GM23338 (cell line): ENCODE results near the gene ADGRE3. TPM values are rescaled to one million over a fixed set of nuclear protein-coding genes. Genes with fewer than 3 reads are reported as not detected.

ENCODE experiments used
- ATAC-seq: fragments of 200-7000 bp; cut with Tn5 transposase; 3 replicates; pipeline ENCODE4 v1.9.1; 2020
- DNase-seq: peaks from one replicate; pipeline ENCODE4 v3.0.0-alpha.2; 2015; ENCODE audit warnings: low spot score
- H2AFZ ChIP-seq: fragments of 200-600 bp; sonication (generic); 2 replicates; pipeline ENCODE4 v1.8.0; 2016; ENCODE audit warnings: antibody characterized with exemption, mild to moderate bottlenecking, moderate library complexity
- H3F3A ChIP-seq: fragments of 200-600 bp; sonication (generic); replicated peaks from 2 replicates; pipeline ENCODE4 v1.8.0; 2017; ENCODE audit warnings: antibody characterized with exemption, mixed run types, low read depth
- H3K27ac ChIP-seq: fragments of 200-600 bp; sonication (generic); 2 replicates; pipeline ENCODE4 v1.6.1; 2016; ENCODE audit warnings: low read depth
- H3K27me3 ChIP-seq: fragments of 200-600 bp; sonication (generic); 2 replicates; pipeline ENCODE4 v1.8.0; 2016; ENCODE audit warnings: mild to moderate bottlenecking, mixed run types, moderate library complexity; ENCODE audit not compliant: insufficient read depth
- H3K36me3 ChIP-seq: fragments of 200-600 bp; sonication (generic); 2 replicates; pipeline ENCODE4 v1.8.0; 2016; ENCODE audit warnings: mild to moderate bottlenecking; ENCODE audit not compliant: insufficient read depth
- H3K4me1 ChIP-seq: fragments of 200-600 bp; sonication (generic); 2 replicates; pipeline ENCODE4 v1.8.0; 2016; ENCODE audit warnings: mild to moderate bottlenecking, moderate library complexity; ENCODE audit not compliant: insufficient read depth
- H3K4me2 ChIP-seq: fragments of 200-600 bp; sonication (generic); 2 replicates; pipeline ENCODE4 v1.7.1; 2017; ENCODE audit warnings: mixed run types
- H3K4me3 ChIP-seq: fragments of 200-600 bp; sonication (generic); 2 replicates; pipeline ENCODE4 v1.6.1; 2016; ENCODE audit warnings: mixed run types
- H3K79me2 ChIP-seq: fragments of 200-600 bp; sonication (generic); replicated peaks from 2 replicates; pipeline ENCODE4 v1.8.0; 2017; ENCODE audit warnings: mild to moderate bottlenecking; ENCODE audit not compliant: insufficient read depth
- H3K9me2 ChIP-seq: fragments of 200-600 bp; sonication (generic); 2 replicates; pipeline ENCODE4 v1.8.0; 2017; ENCODE audit not compliant: insufficient read depth
- H4K20me1 ChIP-seq: fragments of 200-600 bp; sonication (generic); replicated peaks from 2 replicates; pipeline ENCODE4 v1.8.0; 2017; ENCODE audit warnings: mild to moderate bottlenecking; ENCODE audit not compliant: insufficient read depth
- H3K27ac Mint-ChIP-seq: 2 replicates; pipeline ENCODE4 v1.8.0; 2020; ENCODE audit warnings: inconsistent platforms, mild to moderate bottlenecking, moderate library complexity, mixed read lengths
- H3K27me3 Mint-ChIP-seq: 3 replicates; pipeline ENCODE4 v1.8.0; 2022; ENCODE audit warnings: low read depth, mild to moderate bottlenecking, moderate library complexity, mixed read lengths, inconsistent platforms; ENCODE audit not compliant: insufficient read depth, poor library complexity
- H3K36me3 Mint-ChIP-seq: 3 replicates; pipeline ENCODE4 v1.8.0; 2021; ENCODE audit warnings: low read depth, mild to moderate bottlenecking, inconsistent platforms, moderate library complexity, mixed read lengths
- H3K4me1 Mint-ChIP-seq: 3 replicates; pipeline ENCODE4 v1.8.0; 2020; ENCODE audit warnings: mild to moderate bottlenecking, inconsistent platforms, mixed read lengths
- H3K4me3 Mint-ChIP-seq: 3 replicates; pipeline ENCODE4 v1.8.0; 2021; ENCODE audit warnings: moderate library complexity, mild to moderate bottlenecking, inconsistent platforms, mixed read lengths
- H3K9me3 Mint-ChIP-seq: 3 replicates; pipeline ENCODE4 v1.8.0; 2020; ENCODE audit warnings: moderate library complexity, mild to moderate bottlenecking, inconsistent platforms, mixed read lengths
- CREB1 ChIP-seq: fragments of 250-450 bp; sonication (Bioruptor Pico); IDR thresholded peaks from 2 replicates; pipeline ENCODE4 v1.5.0; 2020; ENCODE audit warnings: low read depth, mild to moderate bottlenecking, moderate library complexity
- EZH2 ChIP-seq: fragments of 200-600 bp; sonication (generic); IDR thresholded peaks from one replicate; pipeline ENCODE4 v1.8.0; 2017; ENCODE audit warnings: antibody characterized with exemption, mild to moderate bottlenecking, low read depth; ENCODE audit not compliant: unreplicated experiment
- EZH2phosphoT487 ChIP-seq: fragments of 200-600 bp; sonication (generic); IDR thresholded peaks from one replicate; pipeline ENCODE4 v1.8.1; 2018; ENCODE audit warnings: antibody characterized with exemption; ENCODE audit not compliant: unreplicated experiment
- NANOG ChIP-seq: IDR thresholded peaks from 2 replicates; pipeline ENCODE4 v1.6.1; 2016; ENCODE audit warnings: antibody characterized with exemption, borderline replicate concordance
- POLR2AphosphoS5 ChIP-seq: IDR thresholded peaks from 2 replicates; pipeline ENCODE4 v1.6.1; 2016; ENCODE audit warnings: antibody characterized with exemption, low read depth
- REST ChIP-seq: IDR thresholded peaks from one replicate; pipeline ENCODE4 v1.6.1; 2018; ENCODE audit warnings: antibody characterized with exemption; ENCODE audit not compliant: unreplicated experiment
- STAT1 ChIP-seq: IDR thresholded peaks from one replicate; pipeline ENCODE4 v1.6.1; 2016; ENCODE audit warnings: antibody characterized with exemption; ENCODE audit not compliant: unreplicated experiment
- polyA plus RNA-seq: library from polyadenylated mRNA; unstranded; fragments of >200 nt; fragmentation: Nextera tagmentation; extraction: Ambion mirVana; gene quantifications from 2 replicates; pipeline ENCODE4 v1.2.1, GENCODE V29; 2016
- total RNA-seq: library from RNA; depleted of rRNA; stranded (reverse); fragments of >200 nt; shearing (Covaris generic); gene quantifications from 2 replicates; pipeline ENCODE4 v1.2.3, GENCODE V29; 2014
- TF ChIP-seq, protein P1 (sequence below), 2 experiments: fragments of 200-600 bp in 1 of 2; sonication (generic) in 1 of 2; conservative IDR thresholded peaks; 2 replicates each; pipeline versions ENCODE4 v1.5.1 to v1.6.1; 2016 to 2017; ENCODE audit warnings: antibody characterized with exemption in 2 of 2, low read depth in 2 of 2, mild to moderate bottlenecking in 2 of 2, moderate library complexity in 1 of 2
- TF ChIP-seq, protein P2 (sequence below): IDR thresholded peaks from 2 replicates; pipeline ENCODE4 v1.6.1; 2016; ENCODE audit warnings: antibody characterized with exemption

ADGRE3 gene
- total and polyA plus RNA-seq, 2 experiments from 2014 or later = not detected

DNA sequence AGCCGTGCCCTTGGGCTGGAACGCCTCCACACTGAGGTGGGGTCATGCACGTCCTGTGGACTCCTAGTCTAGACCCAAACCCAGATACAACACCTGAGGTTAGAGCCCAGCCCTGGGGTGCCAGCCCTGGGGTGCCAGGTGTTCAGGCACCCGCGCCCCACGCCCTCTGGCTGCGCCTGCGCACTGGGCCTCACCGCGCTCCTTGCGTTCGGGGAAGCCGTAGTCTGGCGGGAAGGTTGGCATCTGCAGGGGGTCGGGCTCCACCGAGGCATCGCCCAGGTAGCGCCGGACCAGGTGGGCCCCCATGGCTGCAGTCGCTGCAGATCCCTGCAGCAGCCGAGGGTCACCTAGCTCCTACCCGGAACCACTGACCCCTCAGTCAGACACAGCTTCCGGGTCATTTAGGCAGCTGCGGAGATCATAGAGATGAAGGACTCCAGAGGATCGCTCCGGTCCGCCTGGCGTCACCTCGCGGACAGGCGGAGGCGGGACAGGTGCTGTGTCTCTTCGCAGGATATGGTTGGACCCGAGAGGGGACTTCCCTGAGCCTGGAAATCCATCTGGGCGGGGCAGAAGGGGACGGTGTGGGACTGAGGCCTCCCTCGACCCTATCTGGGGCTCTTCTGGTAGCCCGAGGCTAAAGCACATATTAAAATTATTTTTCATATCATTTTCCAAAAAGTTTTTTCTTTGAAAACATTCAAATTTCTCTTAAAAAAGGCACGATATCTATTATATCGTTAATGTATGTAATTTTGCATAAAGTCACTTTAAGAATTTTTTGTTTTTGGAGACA, 102.8 kb downstream of the ADGRE3 start, which contains the start of gene NDUFB7:
TSS of gene NDUFB7 (minus strand) at position 372 of the 796 bp plus-strand sequence. CDS start at position 306, 66 bp downstream.
- H3K4me1 ChIP-seq = no peaks in the 10 kb centered on the region; the same call in 1 of the 2 replicates
- no peaks in the 10 kb centered on the region for H3K36me3 ChIP-seq
- peak within 1 kb of the TSS; percentile 99 for H3K4me3 ChIP-seq
- ATAC-seq (peak; percentile 95), DNase-seq (peak; percentile 98)
- peak within 1 kb of the TSS; percentile 70; the same call in 1 of the 2 replicates for H2AFZ ChIP-seq
- Mint-ChIP-seq H3K4me1 (peaks cover 15% of the 10 kb centered on the region; the same call in 2 of the 3 replicates), H3K27ac (peak within 1 kb of the TSS; percentile 95), H3K36me3 (peaks cover 9% of the 10 kb centered on the region), H3K27me3 (peaks cover 7% of the 10 kb centered on the region), H3K9me3 (no peaks in the 10 kb centered on the region; the same call in 1 of the 3 replicates), H3K4me3 (peak within 1 kb of the TSS; percentile 99)
- H3K79me2 ChIP-seq = peaks cover 22% of the 10 kb centered on the region
- peak within 1 kb of the TSS; percentile 93 for H3K4me2 ChIP-seq
- H3K27me3 ChIP-seq = no peaks in the 10 kb centered on the region
- peak within 1 kb of the TSS; percentile 94 for H3K27ac ChIP-seq
- 0 out of 2 replicates have a peak, but pooled peaks cover 10% of the 10 kb centered on the region for H3F3A ChIP-seq
- H3K9me2 ChIP-seq = no peaks in the 10 kb centered on the region
- no peak for TF ChIP-seq STAT1
- TF ChIP-seq, protein P1, sequence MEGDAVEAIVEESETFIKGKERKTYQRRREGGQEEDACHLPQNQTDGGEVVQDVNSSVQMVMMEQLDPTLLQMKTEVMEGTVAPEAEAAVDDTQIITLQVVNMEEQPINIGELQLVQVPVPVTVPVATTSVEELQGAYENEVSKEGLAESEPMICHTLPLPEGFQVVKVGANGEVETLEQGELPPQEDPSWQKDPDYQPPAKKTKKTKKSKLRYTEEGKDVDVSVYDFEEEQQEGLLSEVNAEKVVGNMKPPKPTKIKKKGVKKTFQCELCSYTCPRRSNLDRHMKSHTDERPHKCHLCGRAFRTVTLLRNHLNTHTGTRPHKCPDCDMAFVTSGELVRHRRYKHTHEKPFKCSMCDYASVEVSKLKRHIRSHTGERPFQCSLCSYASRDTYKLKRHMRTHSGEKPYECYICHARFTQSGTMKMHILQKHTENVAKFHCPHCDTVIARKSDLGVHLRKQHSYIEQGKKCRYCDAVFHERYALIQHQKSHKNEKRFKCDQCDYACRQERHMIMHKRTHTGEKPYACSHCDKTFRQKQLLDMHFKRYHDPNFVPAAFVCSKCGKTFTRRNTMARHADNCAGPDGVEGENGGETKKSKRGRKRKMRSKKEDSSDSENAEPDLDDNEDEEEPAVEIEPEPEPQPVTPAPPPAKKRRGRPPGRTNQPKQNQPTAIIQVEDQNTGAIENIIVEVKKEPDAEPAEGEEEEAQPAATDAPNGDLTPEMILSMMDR (conservative IDR thresholded peaks at IDR 0.05; ENCODE audit: low read depth in 2 of 2) = peak; percentile 74 to 84
- peak; percentile 80 for TF ChIP-seq POLR2AphosphoS5
- no peak for TF ChIP-seq EZH2phosphoT487
- peak; percentile 64 for TF ChIP-seq CREB1
- TF ChIP-seq, protein P2, sequence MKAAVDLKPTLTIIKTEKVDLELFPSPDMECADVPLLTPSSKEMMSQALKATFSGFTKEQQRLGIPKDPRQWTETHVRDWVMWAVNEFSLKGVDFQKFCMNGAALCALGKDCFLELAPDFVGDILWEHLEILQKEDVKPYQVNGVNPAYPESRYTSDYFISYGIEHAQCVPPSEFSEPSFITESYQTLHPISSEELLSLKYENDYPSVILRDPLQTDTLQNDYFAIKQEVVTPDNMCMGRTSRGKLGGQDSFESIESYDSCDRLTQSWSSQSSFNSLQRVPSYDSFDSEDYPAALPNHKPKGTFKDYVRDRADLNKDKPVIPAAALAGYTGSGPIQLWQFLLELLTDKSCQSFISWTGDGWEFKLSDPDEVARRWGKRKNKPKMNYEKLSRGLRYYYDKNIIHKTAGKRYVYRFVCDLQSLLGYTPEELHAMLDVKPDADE = peak; percentile 94
- H4K20me1 ChIP-seq = peaks cover 3% of the 10 kb centered on the region; the same call in 1 of the 2 replicates

DNA sequence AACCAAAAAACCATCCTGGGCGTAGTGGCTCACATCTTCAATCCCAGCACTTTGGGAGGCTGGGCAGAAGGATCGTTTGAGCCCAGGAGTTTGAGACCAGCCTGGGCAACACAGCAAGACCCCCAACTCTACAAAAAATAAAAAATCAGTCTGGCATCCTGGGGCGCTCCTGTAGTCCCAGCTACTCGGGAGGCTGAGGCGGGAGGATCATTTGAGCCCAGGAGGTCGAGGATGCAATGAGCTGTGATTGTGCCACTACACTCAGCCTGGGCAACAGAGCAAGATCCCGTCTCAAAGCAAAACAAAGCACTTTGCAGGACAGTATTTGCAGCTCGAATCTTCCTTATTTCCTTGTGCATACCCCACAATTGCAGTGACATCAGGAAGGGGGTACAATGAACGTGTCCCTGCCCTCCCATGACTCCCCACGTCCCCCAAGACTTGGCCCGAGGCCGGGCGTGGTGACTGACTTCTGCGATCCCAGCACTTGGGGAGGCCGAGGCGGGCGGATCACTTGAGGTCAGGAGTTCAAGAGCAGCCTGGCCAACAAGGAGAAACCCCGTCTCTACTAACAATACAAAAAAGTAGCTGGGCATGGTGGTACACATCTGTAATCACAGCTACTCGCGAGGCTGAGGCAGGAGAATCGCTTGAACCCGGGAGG, 103.6 kb downstream of the ADGRE3 start:
- Histone ChIP-seq H3K36me3 (no peaks in the 10 kb centered on the region), H3K27ac (peak overlapping the region; percentile 94), H3K27me3 (no peaks in the 10 kb centered on the region), H3K4me1 (no peaks in the 10 kb centered on the region; the same call in 1 of the 2 replicates), H3K4me3 (peak overlapping the region; percentile 99), H2AFZ (no peak overlapping the region), H3K79me2 (peaks cover 22% of the 10 kb centered on the region), H3K9me2 (no peaks in the 10 kb centered on the region), H3K4me2 (peak overlapping the region; percentile 93), H3F3A (0 out of 2 replicates have a peak, but pooled peaks cover 10% of the 10 kb centered on the region), H4K20me1 (peaks cover 3% of the 10 kb centered on the region; the same call in 1 of the 2 replicates)
- ATAC-seq = no peak
- Mint-ChIP-seq H3K4me1 (peaks cover 15% of the 10 kb centered on the region; the same call in 2 of the 3 replicates), H3K4me3 (peak overlapping the region; percentile 99), H3K27ac (peak overlapping the region; percentile 95), H3K36me3 (peaks cover 9% of the 10 kb centered on the region), H3K27me3 (peaks cover 7% of the 10 kb centered on the region), H3K9me3 (no peaks in the 10 kb centered on the region; the same call in 1 of the 3 replicates)
- DNase-seq = no peak
- TF ChIP-seq REST (no peak), CREB1 (no peak), EZH2phosphoT487 (no peak), POLR2AphosphoS5 (no peak), EZH2 (no peak), NANOG (no peak)
- TF ChIP-seq, protein P1 (conservative IDR thresholded peaks at IDR 0.05; ENCODE audit: low read depth in 2 of 2) = no peak
- TF ChIP-seq, protein P2 = no peak
